G401.6 (cell line): Measurements from ENCODE around the gene KLK2.

Experiments
- FAIRE-seq: peaks from 2 replicates; lab custom pipeline; 2012; peaks lifted over from hg19 to GRCh38; lab: Jason Lieb, UNC

Gene KLK2

GRCh38 chr19:50850738-50851137 is 22.5 kb upstream of the KLK2 start:
- FAIRE-seq: no peak

GRCh38 chr19:50851620-50852019 is 21.6 kb upstream of the KLK2 start:
- FAIRE-seq: no peak

DNA sequence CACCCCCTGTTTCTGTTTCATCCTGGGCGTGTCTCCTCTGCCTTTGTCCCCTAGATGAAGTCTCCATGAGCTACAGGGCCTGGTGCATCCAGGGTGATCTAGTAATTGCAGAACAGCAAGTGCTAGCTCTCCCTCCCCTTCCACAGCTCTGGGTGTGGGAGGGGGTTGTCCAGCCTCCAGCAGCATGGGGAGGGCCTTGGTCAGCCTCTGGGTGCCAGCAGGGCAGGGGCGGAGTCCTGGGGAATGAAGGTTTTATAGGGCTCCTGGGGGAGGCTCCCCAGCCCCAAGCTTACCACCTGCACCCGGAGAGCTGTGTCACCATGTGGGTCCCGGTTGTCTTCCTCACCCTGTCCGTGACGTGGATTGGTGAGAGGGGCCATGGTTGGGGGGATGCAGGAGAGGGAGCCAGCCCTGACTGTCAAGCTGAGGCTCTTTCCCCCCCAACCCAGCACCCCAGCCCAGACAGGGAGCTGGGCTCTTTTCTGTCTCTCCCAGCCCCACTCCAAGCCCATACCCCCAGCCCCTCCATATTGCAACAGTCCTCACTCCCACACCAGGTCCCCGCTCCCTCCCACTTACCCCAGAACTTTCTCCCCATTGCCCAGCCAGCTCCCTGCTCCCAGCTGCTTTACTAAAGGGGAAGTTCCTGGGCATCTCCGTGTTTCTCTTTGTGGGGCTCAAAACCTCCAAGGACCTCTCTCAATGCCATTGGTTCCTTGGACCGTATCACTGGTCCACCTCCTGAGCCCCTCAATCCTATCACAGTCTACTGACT is 18.4 kb upstream of the KLK2 start, which contains the start of gene KLK3:
Gene KLK3, plus strand, starts transcription at position 280 of the 775 bp plus-strand sequence. Its CDS starts 41 bp downstream, at position 321.
- no peak for FAIRE-seq

- no peak for FAIRE-seq
Measured at GRCh38 chr19:50857366-50857765, 15.9 kb upstream of the KLK2 start.

DNA sequence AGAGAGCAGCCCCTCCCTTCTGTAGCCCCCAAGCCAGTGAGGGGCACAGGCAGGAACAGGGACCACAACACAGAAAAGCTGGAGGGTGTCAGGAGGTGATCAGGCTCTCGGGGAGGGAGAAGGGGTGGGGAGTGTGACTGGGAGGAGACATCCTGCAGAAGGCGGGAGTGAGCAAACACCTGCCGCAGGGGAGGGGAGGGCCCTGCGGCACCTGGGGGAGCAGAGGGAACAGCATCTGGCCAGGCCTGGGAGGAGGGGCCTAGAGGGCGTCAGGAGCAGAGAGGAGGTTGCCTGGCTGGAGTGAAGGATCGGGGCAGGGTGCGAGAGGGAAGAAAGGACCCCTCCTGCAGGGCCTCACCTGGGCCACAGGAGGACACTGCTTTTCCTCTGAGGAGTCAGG is 14.4 kb upstream of the KLK2 start:
- no peak for FAIRE-seq

GRCh38 chr19:50859849-50860248 is 13.4 kb upstream of the KLK2 start:
- no peak for FAIRE-seq

DNA sequence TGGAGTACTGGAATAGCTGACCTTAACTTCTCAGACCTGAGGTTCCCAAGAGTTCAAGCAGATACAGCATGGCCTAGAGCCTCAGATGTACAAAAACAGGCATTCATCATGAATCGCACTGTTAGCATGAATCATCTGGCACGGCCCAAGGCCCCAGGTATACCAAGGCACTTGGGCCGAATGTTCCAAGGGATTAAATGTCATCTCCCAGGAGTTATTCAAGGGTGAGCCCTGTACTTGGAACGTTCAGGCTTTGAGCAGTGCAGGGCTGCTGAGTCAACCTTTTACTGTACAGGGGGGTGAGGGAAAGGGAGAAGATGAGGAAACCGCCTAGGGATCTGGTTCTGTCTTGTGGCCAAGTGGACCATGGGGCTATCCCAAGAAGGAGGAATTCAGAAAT is 12.2 kb upstream of the KLK2 start:
- no peak for FAIRE-seq

- FAIRE-seq: no peak
Measured at GRCh38 chr19:50861496-50862286, 11.5 kb upstream of the KLK2 start.

- FAIRE-seq: no peak
Measured at GRCh38 chr19:50869479-50869878, 3.8 kb upstream of the KLK2 start.

- FAIRE-seq: no peak
Measured at GRCh38 chr19:50870417-50871089, 2.7 kb upstream of the KLK2 start.

DNA sequence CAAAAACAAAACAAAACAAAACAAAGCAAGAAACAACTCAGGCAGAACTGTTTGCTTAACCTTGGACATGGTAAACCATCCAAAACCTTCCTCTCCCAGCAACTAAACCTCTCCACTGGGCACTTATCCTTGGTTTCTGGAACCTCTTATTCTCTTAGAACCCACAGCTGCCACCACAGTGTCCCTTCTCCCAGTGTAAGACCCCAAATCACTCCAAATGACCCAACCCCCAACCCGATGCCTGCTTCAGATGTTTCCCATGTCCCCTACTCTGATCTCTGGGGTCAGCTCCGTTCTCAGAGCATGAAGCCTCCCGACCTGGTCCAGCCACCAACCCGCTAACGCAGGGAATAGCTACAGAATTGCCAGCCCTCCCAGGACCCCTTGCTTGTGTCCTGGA is 972 bp downstream of the KLK2 start:
- no peak for FAIRE-seq

DNA sequence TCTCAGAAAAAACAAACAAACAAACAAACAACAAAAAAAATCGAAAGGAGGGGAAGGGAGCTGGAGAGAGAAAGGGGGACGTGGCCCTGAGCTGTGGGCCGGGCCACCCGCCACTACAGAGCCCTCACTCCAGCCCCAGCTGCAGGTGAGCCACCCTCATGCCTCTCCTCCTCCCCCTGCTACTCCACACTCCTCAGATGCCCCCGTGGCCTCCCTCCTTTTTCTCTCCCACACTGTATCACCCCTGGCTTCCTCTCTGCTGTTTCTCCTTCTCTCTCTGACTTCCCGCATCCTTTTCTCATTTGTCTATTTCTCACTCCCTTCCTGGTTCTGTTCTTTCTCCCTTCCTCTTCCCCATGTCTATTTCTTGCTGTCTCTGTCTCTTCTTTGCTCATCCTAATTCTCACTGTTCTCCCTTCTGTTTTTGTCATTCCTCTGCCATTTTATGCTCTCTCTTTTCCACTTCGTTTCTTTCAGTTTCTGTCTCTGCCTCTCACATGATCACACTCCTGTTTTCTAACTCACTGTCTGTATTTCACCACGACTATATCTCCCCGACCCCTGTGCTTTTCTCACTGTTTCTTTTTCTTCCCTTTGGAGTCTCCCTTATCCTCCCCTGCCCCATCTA is 2.7 kb downstream of the KLK2 start:
- no peak for FAIRE-seq

- no peak for FAIRE-seq
Measured at GRCh38 chr19:50876456-50876855, 3.2 kb downstream of the KLK2 start.

GRCh38 chr19:50877338-50877737 is 4.1 kb downstream of the KLK2 start:
- FAIRE-seq: no peak

DNA sequence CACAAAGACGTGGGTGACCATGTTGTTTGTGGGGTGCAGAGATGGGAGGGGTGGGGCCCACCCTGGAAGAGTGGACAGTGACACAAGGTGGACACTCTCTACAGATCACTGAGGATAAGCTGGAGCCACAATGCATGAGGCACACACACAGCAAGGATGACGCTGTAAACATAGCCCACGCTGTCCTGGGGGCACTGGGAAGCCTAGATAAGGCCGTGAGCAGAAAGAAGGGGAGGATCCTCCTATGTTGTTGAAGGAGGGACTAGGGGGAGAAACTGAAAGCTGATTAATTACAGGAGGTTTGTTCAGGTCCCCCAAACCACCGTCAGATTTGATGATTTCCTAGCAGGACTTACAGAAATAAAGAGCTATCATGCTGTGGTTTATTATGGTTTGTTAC is 5.6 kb downstream of the KLK2 start:
- no peak for FAIRE-seq

DNA sequence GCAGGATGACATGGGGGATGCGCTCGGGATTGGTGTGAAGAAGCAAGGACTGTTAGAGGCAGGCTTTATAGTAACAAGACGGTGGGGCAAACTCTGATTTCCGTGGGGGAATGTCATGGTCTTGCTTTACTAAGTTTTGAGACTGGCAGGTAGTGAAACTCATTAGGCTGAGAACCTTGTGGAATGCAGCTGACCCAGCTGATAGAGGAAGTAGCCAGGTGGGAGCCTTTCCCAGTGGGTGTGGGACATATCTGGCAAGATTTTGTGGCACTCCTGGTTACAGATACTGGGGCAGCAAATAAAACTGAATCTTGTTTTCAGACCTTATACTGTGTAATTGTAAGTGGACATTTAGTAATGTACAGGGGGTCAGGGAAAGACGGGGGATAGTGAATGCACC is 7.0 kb downstream of the KLK2 start:
- no peak for FAIRE-seq

- FAIRE-seq: no peak
Measured at GRCh38 chr19:50882188-50882587, 8.9 kb downstream of the KLK2 start.

- no peak for FAIRE-seq
Measured at GRCh38 chr19:50889638-50890037, 16.4 kb downstream of the KLK2 start.

DNA sequence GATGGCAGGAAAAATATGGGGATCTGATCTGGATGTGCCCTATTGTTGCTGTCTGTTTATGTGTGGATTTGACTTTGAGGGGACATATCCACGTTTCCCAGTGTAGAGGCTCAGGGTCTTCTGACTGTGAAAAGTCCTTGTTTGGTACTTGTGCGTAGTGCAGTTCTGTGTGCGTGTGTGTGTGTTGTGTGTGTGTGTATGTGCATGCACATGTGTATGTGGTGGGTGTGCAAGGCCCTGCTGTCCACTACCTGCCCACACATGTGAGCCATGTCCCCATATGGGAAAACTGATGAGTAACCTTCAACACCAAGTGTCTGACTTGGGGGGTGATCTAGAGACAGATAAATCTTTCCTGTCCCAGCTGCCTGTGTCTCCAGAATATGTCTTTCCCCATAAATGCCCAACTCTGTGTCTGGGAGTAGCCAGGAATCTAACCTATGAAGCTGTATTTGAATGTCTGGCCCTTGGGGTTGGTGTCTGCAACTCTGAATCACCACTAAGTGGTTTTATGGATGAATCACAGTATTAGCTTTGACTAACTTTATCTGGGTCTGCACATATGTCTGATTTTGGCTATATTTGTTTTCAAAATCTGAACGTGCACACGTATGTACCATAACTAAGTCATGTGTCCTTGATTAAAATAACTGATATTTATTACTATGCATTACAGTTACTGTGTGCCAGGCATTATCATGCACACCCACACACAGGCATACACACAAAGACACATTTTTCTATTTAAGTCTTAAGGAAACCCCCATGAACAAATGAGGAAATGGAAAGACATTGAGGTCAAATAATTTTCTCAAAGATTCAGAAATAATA is 17.4 kb downstream of the KLK2 start:
- FAIRE-seq: no peak

- FAIRE-seq: no peak
Measured at GRCh38 chr19:50891253-50891625, 18.0 kb downstream of the KLK2 start.

DNA sequence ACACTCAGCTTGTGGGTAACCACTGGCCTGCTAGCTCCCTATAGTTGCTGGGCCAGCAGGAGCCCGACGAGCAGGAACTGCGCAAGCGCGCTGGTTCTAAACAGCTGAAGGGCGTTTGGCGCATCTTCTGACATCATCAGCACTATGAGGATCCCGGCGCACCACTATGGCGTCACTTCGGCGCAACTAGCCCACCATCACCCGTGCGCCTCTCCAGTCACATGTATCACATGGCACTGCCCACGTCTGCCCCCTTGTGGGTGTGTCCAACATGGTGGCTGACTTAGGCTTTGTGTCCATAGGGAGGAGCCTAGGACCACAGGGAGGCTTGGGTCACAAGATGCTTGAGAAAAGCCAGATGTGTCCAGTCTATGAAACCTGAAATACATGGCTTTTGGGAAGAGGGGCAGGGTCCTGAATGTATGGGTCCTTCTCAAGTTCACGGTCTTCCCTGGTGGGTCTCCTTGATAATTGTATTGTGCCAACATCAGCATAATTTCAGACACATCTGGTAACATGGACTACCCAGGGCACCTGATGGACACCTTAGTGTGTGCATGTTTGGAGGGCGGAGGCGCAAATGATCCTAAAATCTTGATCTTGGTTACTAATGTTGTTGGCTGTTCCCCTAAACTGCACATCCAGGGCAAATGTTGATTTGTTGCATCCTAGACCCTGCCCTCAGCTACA is 20.0 kb downstream of the KLK2 start:
- no peak for FAIRE-seq
